Kidney epithelial cell (primary cell): ENCODE results near the gene ABLIM2. TPM values are rescaled to one million over a fixed set of nuclear protein-coding genes. Genes with fewer than 3 reads are reported as not detected.

Source experiments
- DNase-seq: peaks from one replicate; pipeline ENCODE4 v3.0.0-alpha.2; 2010; ENCODE audit warnings: low read depth
- H3K27me3 ChIP-seq: 2 replicates; pipeline ENCODE4 v1.6.0; 2011; ENCODE audit warnings: low read length; ENCODE audit not compliant: control insufficient read depth, insufficient read depth
- H3K36me3 ChIP-seq: 2 replicates; pipeline ENCODE4 v1.5.1; 2011; ENCODE audit warnings: low read length; ENCODE audit not compliant: control insufficient read depth, insufficient read depth
- H3K4me3 ChIP-seq: 2 replicates; pipeline ENCODE4 v1.5.1; 2011; ENCODE audit warnings: low read depth, mild to moderate bottlenecking, control low read depth, low read length
- total RNA-seq: library from RNA; depleted of rRNA; stranded (reverse); fragments of >200 nt; gene quantifications from 2 replicates; pipeline ENCODE4 v1.2.3, GENCODE V29; 2015
- TF ChIP-seq, protein P1 (sequence below): IDR thresholded peaks from 2 replicates; pipeline ENCODE4 v1.5.1; 2011; ENCODE audit warnings: mild to moderate bottlenecking, moderate library complexity, low read length, control low read depth, inconsistent platforms; ENCODE audit not compliant: insufficient read depth, poor library complexity, severe bottlenecking

ABLIM2 gene
- total RNA-seq, 1 donor from 2014 or later: 1.3 TPM

DNA sequence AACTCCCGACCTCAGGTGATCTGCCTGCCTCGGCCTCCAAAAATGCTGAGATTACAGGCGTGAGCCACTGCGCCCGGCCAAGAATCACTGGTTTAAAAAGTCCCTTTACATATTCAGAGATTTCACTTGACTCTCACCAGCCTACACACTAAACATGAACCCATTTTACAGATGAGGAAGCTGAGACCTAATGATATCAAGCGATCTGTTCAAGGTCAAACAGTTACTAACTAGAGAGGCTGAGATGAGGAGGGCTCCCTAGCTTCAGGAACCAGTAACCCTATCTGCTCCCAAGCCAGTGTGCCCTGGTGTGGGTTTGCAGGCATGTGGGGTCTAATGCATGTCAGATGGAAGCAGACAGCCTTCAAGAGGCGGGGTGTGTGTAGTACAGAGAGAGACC is 159.3 kb downstream of the ABLIM2 start:
- DNase-seq: no peak
- TF ChIP-seq, protein P1, sequence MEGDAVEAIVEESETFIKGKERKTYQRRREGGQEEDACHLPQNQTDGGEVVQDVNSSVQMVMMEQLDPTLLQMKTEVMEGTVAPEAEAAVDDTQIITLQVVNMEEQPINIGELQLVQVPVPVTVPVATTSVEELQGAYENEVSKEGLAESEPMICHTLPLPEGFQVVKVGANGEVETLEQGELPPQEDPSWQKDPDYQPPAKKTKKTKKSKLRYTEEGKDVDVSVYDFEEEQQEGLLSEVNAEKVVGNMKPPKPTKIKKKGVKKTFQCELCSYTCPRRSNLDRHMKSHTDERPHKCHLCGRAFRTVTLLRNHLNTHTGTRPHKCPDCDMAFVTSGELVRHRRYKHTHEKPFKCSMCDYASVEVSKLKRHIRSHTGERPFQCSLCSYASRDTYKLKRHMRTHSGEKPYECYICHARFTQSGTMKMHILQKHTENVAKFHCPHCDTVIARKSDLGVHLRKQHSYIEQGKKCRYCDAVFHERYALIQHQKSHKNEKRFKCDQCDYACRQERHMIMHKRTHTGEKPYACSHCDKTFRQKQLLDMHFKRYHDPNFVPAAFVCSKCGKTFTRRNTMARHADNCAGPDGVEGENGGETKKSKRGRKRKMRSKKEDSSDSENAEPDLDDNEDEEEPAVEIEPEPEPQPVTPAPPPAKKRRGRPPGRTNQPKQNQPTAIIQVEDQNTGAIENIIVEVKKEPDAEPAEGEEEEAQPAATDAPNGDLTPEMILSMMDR: no peak
- Histone ChIP-seq H3K27me3 (peaks cover 16% of the 10 kb centered on the region), H3K36me3 (no peaks in the 10 kb centered on the region), H3K4me3 (no peak overlapping the region)

DNA sequence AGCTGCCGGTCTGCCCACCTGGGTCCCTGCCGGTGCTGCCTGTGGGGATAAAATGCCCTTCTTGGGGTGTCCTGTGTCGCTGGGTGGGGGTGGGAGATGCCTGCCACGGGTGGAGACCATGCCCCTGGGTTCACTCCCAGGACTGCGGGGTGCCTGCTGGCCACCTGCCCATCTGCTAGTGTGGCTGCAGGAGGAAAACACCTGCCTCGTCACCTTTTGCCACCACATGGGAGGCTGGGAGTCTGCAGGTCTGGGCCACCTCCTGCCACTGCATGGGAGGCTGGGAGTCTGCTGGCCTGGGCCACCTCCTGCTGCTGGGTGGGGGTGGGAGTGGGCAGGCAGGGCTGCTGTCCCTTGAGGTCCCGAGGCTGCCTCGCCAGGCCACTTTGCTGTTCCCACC is 160.2 kb downstream of the ABLIM2 start:
- no peaks in the 10 kb centered on the region for H3K36me3 ChIP-seq
- TF ChIP-seq, protein P1: no peak
- peaks cover 14% of the 10 kb centered on the region for H3K27me3 ChIP-seq
- DNase-seq: no peak
- no peak overlapping the region for H3K4me3 ChIP-seq

DNA sequence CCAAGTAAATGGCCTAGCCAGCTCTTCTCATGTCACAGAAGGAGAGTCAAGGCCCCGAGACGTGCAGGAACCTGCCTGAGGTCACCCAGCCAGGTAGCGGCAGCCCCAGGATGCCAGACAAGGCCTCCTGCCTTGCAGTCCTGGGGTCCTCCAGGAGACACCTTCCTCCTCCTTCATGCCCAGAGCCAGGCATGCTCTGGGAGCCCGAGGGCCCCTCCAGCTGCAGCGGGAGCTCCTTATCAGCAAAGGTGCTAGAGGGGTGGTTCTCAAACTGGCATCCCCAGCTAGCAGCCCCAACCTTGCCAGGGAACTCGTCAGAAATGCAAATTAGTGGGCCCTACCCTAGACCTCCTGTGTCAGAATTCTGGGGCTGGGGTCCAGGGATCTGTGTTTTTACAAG is 162.7 kb downstream of the ABLIM2 start:
- DNase-seq: no peak
- peaks cover 12% of the 10 kb centered on the region for H3K27me3 ChIP-seq
- TF ChIP-seq, protein P1: no peak
- no peak overlapping the region for H3K4me3 ChIP-seq
- H3K36me3 ChIP-seq: no peaks in the 10 kb centered on the region

DNA sequence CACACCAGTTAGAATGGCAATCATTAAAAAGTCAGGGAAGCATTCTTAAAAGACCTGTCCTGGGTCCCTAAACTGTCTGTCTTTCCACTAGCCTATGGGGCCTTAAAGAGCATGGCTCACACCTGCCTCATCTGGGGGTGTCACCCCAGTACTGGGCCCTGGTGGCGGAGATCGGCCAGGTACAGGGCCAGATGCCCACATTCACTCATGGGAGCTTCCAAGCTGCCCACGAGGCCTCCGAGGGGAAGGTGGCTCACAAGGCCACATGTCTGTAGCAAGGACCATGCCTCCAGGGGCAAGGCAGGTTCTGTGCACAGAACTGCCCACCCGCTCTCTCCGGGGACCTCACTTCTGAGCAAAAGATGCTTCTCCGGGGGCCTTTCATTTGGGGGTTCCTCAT is 163.5 kb downstream of the ABLIM2 start:
- DNase-seq: no peak
- TF ChIP-seq, protein P1: no peak
- peaks cover 12% of the 10 kb centered on the region for H3K27me3 ChIP-seq
- H3K4me3 ChIP-seq: no peak overlapping the region
- H3K36me3 ChIP-seq: no peaks in the 10 kb centered on the region

DNA sequence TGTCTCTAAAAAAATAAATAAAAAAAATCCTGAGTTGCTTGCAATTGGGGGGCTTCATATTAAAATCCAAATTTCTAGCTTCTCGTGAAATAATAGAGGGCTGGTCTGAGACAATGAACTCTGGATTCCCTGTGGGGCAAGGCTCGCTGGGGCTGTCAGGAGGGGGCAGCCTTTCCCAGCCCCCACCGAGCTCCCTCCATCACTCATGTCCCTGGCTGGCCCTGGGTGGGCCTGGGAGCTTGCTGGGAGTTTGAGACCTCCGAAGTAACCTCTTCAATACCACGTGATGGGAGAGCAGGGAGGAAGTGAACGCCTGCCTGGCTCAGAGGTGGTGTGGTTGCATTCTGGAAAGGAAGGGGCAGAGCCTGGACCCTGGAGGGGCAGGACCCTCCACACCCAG is 164.9 kb downstream of the ABLIM2 start:
- no peak for DNase-seq
- TF ChIP-seq, protein P1: no peak
- Histone ChIP-seq H3K36me3 (no peaks in the 10 kb centered on the region), H3K27me3 (peaks cover 9% of the 10 kb centered on the region), H3K4me3 (no peak overlapping the region)

DNA sequence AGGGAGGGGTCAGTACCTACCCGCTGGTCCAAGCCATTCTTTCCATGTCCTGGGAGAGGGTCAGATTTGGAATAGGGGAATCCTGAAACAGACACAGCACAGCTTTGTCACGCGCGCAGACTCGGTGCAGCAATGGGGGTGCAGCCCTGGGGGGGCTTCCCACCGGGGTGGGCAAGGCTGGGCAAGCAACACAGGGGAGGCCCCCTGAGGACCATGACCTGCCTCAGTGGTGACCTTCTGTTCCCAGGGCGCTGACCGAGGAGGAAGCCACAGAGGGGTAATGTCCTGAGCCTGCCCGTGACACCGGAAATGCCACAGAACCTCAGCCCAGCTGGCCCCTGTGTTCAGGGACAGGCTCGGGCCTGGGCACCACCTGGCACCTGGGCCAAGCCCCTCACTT is 165.8 kb downstream of the ABLIM2 start:
- no peak overlapping the region for H3K4me3 ChIP-seq
- peaks cover 7% of the 10 kb centered on the region for H3K27me3 ChIP-seq
- no peaks in the 10 kb centered on the region for H3K36me3 ChIP-seq
- TF ChIP-seq, protein P1: no peak
- DNase-seq: no peak
